Measurements from ENCODE around the gene SYNJ2. TPM values are rescaled to one million over a fixed set of nuclear protein-coding genes. Genes with fewer than 3 reads are reported as not detected.

Gene SYNJ2
- total RNA-seq, 1 donor from 2014 or later, result 31.8 TPM

DNA sequence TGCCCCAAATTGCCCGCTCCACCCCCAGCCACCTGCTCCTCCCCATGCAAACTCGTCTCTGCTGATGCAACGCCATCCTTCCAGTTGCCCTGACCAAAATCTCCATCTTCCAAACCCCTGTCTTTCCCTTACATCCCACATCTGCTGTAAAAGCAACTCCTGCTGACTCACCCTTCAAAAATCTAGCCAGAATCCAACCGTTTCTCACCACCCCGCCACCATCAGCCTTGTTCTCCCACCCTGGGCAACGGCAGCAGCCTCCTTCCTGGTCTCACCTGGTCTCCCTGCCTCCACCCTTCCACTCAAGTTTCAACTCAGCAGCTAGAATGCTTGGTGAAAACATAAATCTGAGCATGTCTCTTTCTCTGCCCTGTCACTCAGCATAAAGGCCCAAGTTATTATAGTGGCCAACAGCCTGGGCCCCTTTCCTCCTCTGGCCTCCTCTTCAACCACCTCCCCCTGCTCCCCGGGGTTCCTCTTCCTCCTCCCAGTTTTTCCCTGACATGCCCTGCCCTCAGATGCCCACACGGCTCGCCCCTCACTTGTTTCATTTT, 7.2 kb upstream of the SYNJ2 start:
- H3K27me3 Mint-ChIP-seq (ENCODE audit: low read depth, unreplicated experiment), result peaks cover 16% of the 10 kb centered on the region
- H3K27ac Mint-ChIP-seq (ENCODE audit: unreplicated experiment), result peak overlapping the region; percentile 81
- no peak for TF ChIP-seq EZH2 (IDR thresholded peaks at IDR 0.05; ENCODE audit: insufficient read depth, low read length)
- TF ChIP-seq, protein P1, sequence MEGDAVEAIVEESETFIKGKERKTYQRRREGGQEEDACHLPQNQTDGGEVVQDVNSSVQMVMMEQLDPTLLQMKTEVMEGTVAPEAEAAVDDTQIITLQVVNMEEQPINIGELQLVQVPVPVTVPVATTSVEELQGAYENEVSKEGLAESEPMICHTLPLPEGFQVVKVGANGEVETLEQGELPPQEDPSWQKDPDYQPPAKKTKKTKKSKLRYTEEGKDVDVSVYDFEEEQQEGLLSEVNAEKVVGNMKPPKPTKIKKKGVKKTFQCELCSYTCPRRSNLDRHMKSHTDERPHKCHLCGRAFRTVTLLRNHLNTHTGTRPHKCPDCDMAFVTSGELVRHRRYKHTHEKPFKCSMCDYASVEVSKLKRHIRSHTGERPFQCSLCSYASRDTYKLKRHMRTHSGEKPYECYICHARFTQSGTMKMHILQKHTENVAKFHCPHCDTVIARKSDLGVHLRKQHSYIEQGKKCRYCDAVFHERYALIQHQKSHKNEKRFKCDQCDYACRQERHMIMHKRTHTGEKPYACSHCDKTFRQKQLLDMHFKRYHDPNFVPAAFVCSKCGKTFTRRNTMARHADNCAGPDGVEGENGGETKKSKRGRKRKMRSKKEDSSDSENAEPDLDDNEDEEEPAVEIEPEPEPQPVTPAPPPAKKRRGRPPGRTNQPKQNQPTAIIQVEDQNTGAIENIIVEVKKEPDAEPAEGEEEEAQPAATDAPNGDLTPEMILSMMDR (IDR thresholded peaks at IDR 0.05; ENCODE audit: insufficient read depth, low read depth, low read length), result no peak
- H3K79me2 ChIP-seq (ENCODE audit: insufficient read depth, low read length), result no peaks in the 10 kb centered on the region
- H3K4me3 Mint-ChIP-seq (ENCODE audit: unreplicated experiment), result no peak overlapping the region
- no peaks in the 10 kb centered on the region for H4K20me1 ChIP-seq (ENCODE audit: insufficient read depth, low read length)
- no peak overlapping the region for H2AFZ ChIP-seq (ENCODE audit: low read depth, low read length)
- no peaks in the 10 kb centered on the region for H3K9me3 Mint-ChIP-seq (ENCODE audit: unreplicated experiment)
- peak overlapping the region; percentile 9 for H3K9ac ChIP-seq (ENCODE audit: low read length)
- peaks cover 12% of the 10 kb centered on the region for H3K4me1 Mint-ChIP-seq (ENCODE audit: low read depth, unreplicated experiment)
- H3K9me3 ChIP-seq (ENCODE audit: insufficient read depth, low read depth, low read length), result no peaks in the 10 kb centered on the region
- no peaks in the 10 kb centered on the region for H3K36me3 ChIP-seq (ENCODE audit: insufficient read depth, low read length)
- H3K27me3 ChIP-seq (ENCODE audit: insufficient read depth, low read length), result no peaks in the 10 kb centered on the region
- FAIRE-seq (no peak), DNase-seq (ENCODE audit: low read depth) (peak; percentile 46)
- H3K36me3 Mint-ChIP-seq (ENCODE audit: low read depth, unreplicated experiment), result no peaks in the 10 kb centered on the region
- H3K4me1 ChIP-seq (ENCODE audit: insufficient read depth, low read length), result peaks cover 7% of the 10 kb centered on the region
- H3K27ac ChIP-seq (ENCODE audit: low read depth, low read length), result no peak overlapping the region
- H3K4me2 ChIP-seq (ENCODE audit: low read length), result peak overlapping the region; percentile 18
- no peak overlapping the region for H3K4me3 ChIP-seq (ENCODE audit: insufficient read depth, low read depth, low read length)

DNA sequence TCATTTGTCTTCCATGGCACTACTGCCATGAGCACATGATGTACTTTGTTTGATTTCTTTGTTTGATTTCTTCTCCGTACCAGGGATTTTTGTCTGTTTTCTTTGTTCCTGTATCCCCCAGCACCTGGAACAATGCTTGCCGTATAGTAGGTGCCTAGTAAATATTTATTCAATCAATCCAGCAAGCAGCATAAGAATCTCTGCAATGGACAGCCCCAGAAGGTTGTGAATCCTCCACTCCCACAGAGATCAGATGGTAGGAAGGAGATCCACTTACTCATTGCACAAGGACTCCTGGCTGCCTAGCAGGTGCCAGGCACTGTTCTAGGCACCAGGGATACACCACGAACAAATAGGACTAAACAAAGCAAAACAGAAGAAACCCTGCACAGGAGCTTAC, 6.7 kb upstream of the SYNJ2 start:
- no peaks in the 10 kb centered on the region for H3K36me3 Mint-ChIP-seq (ENCODE audit: low read depth, unreplicated experiment)
- peaks cover 4% of the 10 kb centered on the region for H3K9me3 Mint-ChIP-seq (ENCODE audit: unreplicated experiment)
- Histone ChIP-seq H3K79me2 (ENCODE audit: insufficient read depth, low read length) (no peaks in the 10 kb centered on the region), H3K4me3 (ENCODE audit: insufficient read depth, low read depth, low read length) (no peak overlapping the region), H3K36me3 (ENCODE audit: insufficient read depth, low read length) (no peaks in the 10 kb centered on the region), H4K20me1 (ENCODE audit: insufficient read depth, low read length) (no peaks in the 10 kb centered on the region), H3K4me1 (ENCODE audit: insufficient read depth, low read length) (peaks cover 7% of the 10 kb centered on the region), H2AFZ (ENCODE audit: low read depth, low read length) (no peak overlapping the region), H3K9me3 (ENCODE audit: insufficient read depth, low read depth, low read length) (no peaks in the 10 kb centered on the region), H3K9ac (ENCODE audit: low read length) (peak overlapping the region; percentile 9), H3K27me3 (ENCODE audit: insufficient read depth, low read length) (no peaks in the 10 kb centered on the region), H3K27ac (ENCODE audit: low read depth, low read length) (no peak overlapping the region), H3K4me2 (ENCODE audit: low read length) (no peak overlapping the region)
- peaks cover 12% of the 10 kb centered on the region for H3K4me1 Mint-ChIP-seq (ENCODE audit: low read depth, unreplicated experiment)
- no peak overlapping the region for H3K4me3 Mint-ChIP-seq (ENCODE audit: unreplicated experiment)
- FAIRE-seq, result no peak
- no peak for TF ChIP-seq EZH2 (IDR thresholded peaks at IDR 0.05; ENCODE audit: insufficient read depth, low read length)
- TF ChIP-seq, protein P1 (IDR thresholded peaks at IDR 0.05; ENCODE audit: insufficient read depth, low read depth, low read length), result no peak
- DNase-seq (ENCODE audit: low read depth), result no peak
- H3K27ac Mint-ChIP-seq (ENCODE audit: unreplicated experiment), result no peak overlapping the region
- peaks cover 16% of the 10 kb centered on the region for H3K27me3 Mint-ChIP-seq (ENCODE audit: low read depth, unreplicated experiment)

DNA sequence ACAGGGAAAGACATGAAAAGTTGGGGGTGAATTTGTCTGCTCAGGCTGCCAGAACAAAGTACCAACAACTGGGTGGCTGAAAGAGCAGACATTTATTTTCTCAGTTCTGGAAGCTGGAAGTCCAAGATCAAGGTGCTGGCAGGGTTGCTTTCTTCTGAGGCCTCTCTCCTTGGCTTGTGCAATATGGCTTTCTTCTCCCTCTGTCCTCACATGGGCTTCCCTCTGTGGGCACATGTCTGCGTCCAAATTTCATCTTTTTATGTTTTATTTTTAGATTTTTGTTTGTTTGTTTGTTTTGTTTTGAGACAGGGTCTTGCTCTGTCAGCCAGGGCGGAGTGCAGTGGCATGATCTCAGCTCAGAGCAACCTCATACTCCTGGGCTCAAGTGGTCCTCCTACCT, 6.2 kb upstream of the SYNJ2 start:
- no peak overlapping the region for H3K4me3 Mint-ChIP-seq (ENCODE audit: unreplicated experiment)
- H3K36me3 Mint-ChIP-seq (ENCODE audit: low read depth, unreplicated experiment), result no peaks in the 10 kb centered on the region
- no peaks in the 10 kb centered on the region for H3K36me3 ChIP-seq (ENCODE audit: insufficient read depth, low read length)
- peaks cover 12% of the 10 kb centered on the region for H3K4me1 Mint-ChIP-seq (ENCODE audit: low read depth, unreplicated experiment)
- no peak overlapping the region for H3K4me3 ChIP-seq (ENCODE audit: insufficient read depth, low read depth, low read length)
- H3K9me3 Mint-ChIP-seq (ENCODE audit: unreplicated experiment), result peaks cover 8% of the 10 kb centered on the region
- TF ChIP-seq EZH2 (IDR thresholded peaks at IDR 0.05; ENCODE audit: insufficient read depth, low read length), result no peak
- TF ChIP-seq, protein P1 (IDR thresholded peaks at IDR 0.05; ENCODE audit: insufficient read depth, low read depth, low read length), result no peak
- no peaks in the 10 kb centered on the region for H3K27me3 ChIP-seq (ENCODE audit: insufficient read depth, low read length)
- no peak overlapping the region for H3K27ac ChIP-seq (ENCODE audit: low read depth, low read length)
- FAIRE-seq (no peak), DNase-seq (ENCODE audit: low read depth) (no peak)
- H3K9me3 ChIP-seq (ENCODE audit: insufficient read depth, low read depth, low read length), result no peaks in the 10 kb centered on the region
- no peak overlapping the region for H2AFZ ChIP-seq (ENCODE audit: low read depth, low read length)
- no peaks in the 10 kb centered on the region for H3K79me2 ChIP-seq (ENCODE audit: insufficient read depth, low read length)
- H3K9ac ChIP-seq (ENCODE audit: low read length), result no peak overlapping the region
- H3K27ac Mint-ChIP-seq (ENCODE audit: unreplicated experiment), result no peak overlapping the region
- peaks cover 16% of the 10 kb centered on the region for H3K27me3 Mint-ChIP-seq (ENCODE audit: low read depth, unreplicated experiment)
- no peaks in the 10 kb centered on the region for H4K20me1 ChIP-seq (ENCODE audit: insufficient read depth, low read length)
- no peak overlapping the region for H3K4me2 ChIP-seq (ENCODE audit: low read length)
- H3K4me1 ChIP-seq (ENCODE audit: insufficient read depth, low read length), result peaks cover 7% of the 10 kb centered on the region

Measured in astrocyte (in vitro differentiated cells and primary cell).